ENCODE results near the gene LAMB1. TPM values are rescaled to one million over a fixed set of nuclear protein-coding genes. Genes with fewer than 3 reads are reported as not detected.
A peak's percentile ranks its signal among the peaks of the same experiment; 100 is the strongest.

Gene LAMB1
- total and polyA plus RNA-seq, 2 of the 13 experiments (the other 11 are each of a cell fraction or from before 2014, with no cell fraction given) = 109 to 124 TPM

DNA sequence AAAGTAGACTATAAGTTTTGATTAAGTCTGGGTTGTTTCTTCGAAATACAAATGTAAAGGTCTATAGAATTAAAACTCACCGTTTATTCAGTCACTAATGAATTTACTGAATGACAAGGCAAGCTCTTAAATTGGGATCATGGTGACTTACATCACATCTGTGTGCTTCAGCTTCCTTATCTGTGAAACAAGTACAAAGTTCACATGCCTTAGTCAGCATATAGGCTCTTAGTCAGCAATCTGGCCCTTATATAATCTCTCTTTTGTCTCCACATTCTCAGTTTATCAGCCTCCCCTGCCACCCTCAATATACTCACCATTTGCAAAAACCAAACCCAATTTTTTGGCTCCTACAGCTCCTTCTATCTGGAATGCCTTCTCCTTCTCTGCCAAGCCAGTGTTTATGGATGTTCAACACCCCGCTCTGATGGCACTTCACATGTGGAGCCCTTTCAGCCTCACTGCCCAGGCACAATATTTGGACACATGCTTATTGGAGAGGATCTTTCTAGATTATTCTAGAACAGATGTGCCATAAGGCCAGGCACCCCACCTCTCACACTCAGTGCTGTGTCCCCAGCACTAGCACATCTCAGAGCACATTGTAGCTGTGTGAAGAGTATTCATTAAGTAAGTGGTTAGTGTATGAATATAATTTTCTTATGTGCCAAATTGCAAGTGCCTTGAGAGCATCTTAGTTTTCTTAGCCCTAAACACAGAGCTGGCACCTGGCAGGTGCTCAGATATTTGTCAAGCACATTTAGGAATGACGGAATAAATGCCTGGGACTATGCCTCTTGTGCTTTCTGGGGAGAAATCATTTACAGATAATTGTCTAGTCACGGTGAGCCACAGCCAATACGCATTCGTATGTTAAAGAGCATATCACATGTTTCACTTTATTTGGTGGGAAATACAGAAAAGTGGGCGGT, 9.8 kb upstream of the LAMB1 start (continued):
- TF ChIP-seq AGO1 (IDR thresholded peaks at IDR 0.05; ENCODE audit: low read depth, low read length, poor library complexity, severe bottlenecking) = no peak
- TF ChIP-seq TAF1 (CRISPR knock-in tag; IDR thresholded peaks at IDR 0.05) = no peak
- no peak for TF ChIP-seq ZNF839 (CRISPR knock-in tag; IDR thresholded peaks at IDR 0.05; ENCODE audit: borderline replicate concordance)
- peak; percentile 49; the same call in 1 of the 2 replicates for TF ChIP-seq ZMYM3 (CRISPR knock-in tag; IDR thresholded peaks at IDR 0.05)
- TF ChIP-seq RARA (CRISPR knock-in tag; IDR thresholded peaks at IDR 0.05) = peak; percentile 84; the same call in 1 of the 2 replicates
- TF ChIP-seq NFE2 (CRISPR knock-in tag; IDR thresholded peaks at IDR 0.05) = peak; percentile 10; the same call in 1 of the 2 replicates
- no peak for TF ChIP-seq EEA1 (CRISPR knock-in tag; IDR thresholded peaks at IDR 0.05; ENCODE audit: borderline replicate concordance)
- TF ChIP-seq TFAP4 (IDR thresholded peaks at IDR 0.05; ENCODE audit: borderline replicate concordance, low read depth) = peak; percentile 34; the same call in 1 of the 2 replicates
- TF ChIP-seq DMAP1 (CRISPR knock-in tag; IDR thresholded peaks at IDR 0.05) = peak; percentile 63; the same call in 1 of the 2 replicates
- no peak for TF ChIP-seq SCMH1 (CRISPR knock-in tag; IDR thresholded peaks at IDR 0.05; ENCODE audit: borderline replicate concordance)
- TF ChIP-seq ZNF674 (CRISPR knock-in tag; IDR thresholded peaks at IDR 0.05; ENCODE audit: low read depth) = no peak
- no peak for TF ChIP-seq ZFP37 (CRISPR knock-in tag; IDR thresholded peaks at IDR 0.05; ENCODE audit: borderline replicate concordance)
- TF ChIP-seq, protein P1, sequence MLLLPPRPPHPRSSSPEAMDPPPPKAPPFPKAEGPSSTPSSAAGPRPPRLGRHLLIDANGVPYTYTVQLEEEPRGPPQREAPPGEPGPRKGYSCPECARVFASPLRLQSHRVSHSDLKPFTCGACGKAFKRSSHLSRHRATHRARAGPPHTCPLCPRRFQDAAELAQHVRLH (CRISPR knock-in tag; IDR thresholded peaks at IDR 0.05; ENCODE audit: borderline replicate concordance, low read depth) = peak; percentile 38; the same call in 1 of the 2 replicates
- TF ChIP-seq, protein P2, sequence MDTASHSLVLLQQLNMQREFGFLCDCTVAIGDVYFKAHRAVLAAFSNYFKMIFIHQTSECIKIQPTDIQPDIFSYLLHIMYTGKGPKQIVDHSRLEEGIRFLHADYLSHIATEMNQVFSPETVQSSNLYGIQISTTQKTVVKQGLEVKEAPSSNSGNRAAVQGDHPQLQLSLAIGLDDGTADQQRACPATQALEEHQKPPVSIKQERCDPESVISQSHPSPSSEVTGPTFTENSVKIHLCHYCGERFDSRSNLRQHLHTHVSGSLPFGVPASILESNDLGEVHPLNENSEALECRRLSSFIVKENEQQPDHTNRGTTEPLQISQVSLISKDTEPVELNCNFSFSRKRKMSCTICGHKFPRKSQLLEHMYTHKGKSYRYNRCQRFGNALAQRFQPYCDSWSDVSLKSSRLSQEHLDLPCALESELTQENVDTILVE (CRISPR knock-in tag; IDR thresholded peaks at IDR 0.05) = no peak
- no peak for TF ChIP-seq ZBTB39 (CRISPR knock-in tag; IDR thresholded peaks at IDR 0.05)
- TF ChIP-seq SSRP1 (CRISPR knock-in tag; IDR thresholded peaks at IDR 0.05) = peak; percentile 30; the same call in 1 of the 2 replicates
- no peak for TF ChIP-seq ZNF589 (CRISPR knock-in tag; conservative IDR thresholded peaks at IDR 0.05)
- TF ChIP-seq ZNF597 (CRISPR knock-in tag; IDR thresholded peaks at IDR 0.05) = no peak
- no peak for TF ChIP-seq ZSCAN30 (CRISPR knock-in tag; IDR thresholded peaks at IDR 0.05)
- TF ChIP-seq, protein P3, sequence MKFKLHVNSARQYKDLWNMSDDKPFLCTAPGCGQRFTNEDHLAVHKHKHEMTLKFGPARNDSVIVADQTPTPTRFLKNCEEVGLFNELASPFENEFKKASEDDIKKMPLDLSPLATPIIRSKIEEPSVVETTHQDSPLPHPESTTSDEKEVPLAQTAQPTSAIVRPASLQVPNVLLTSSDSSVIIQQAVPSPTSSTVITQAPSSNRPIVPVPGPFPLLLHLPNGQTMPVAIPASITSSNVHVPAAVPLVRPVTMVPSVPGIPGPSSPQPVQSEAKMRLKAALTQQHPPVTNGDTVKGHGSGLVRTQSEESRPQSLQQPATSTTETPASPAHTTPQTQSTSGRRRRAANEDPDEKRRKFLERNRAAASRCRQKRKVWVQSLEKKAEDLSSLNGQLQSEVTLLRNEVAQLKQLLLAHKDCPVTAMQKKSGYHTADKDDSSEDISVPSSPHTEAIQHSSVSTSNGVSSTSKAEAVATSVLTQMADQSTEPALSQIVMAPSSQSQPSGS (CRISPR knock-in tag; IDR thresholded peaks at IDR 0.05) = 0 out of 2 replicates have a peak, but pooled peaks have one; percentile 46
- no peak for TF ChIP-seq RBM22 (optimal IDR thresholded peaks at IDR 0.05; ENCODE audit: low read length)
- TF ChIP-seq SOX6 (IDR thresholded peaks at IDR 0.05) = no peak
- peak; percentile 95 for TF ChIP-seq SOX6 (CRISPR knock-in tag; IDR thresholded peaks at IDR 0.05)

All from HepG2 (cell line).